ENCODE data around the gene WHAMM. TPM values are rescaled to one million over a fixed set of nuclear protein-coding genes. Genes with fewer than 3 reads are reported as not detected.

Gene WHAMM
- total RNA-seq, 2 donors from 2014 or later = 6.0 to 9.2 TPM

DNA sequence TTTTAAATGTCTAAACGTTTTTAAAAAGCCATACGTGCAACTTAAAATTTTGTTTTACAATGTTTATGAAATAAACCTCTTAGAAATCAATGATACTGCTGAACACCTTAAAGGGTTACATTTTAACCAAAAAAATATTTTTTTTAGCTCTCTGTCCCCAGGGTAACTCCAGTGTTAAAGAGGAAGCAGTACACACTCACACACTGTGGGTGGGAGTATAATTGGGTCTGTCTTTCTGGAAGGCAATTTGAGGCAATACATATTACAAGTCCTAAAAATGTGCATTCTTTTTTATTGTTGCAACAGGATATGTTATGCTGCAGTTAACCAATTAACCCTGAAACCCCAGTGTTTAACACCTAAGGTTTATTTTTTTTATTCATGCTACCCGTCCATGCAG, 34.1 kb downstream of the WHAMM start:
- no peak for ATAC-seq
- 83 to 89% methylated on average over 3 of the region's 3 CpGs for WGBS, 2 donors
- intact Hi-C loops (cut with DNase I) = no loop called here
- no peak for DNase-seq
- Histone ChIP-seq H3K27me3 (no peaks in the 10 kb centered on the region), H3K36me3 (replicated peaks in 1 of 2; ENCODE audit: insufficient read depth in 1 of 2, low read depth in 2 of 2) (peaks cover 0 to 32% of the 10 kb centered on the region in 2 donors), H3K9me3 (no peaks in the 10 kb centered on the region), H3K4me3 (no peak overlapping the region), H3K27ac (no peak overlapping the region), H3K4me1 (peaks cover 5% of the 10 kb centered on the region)
- TF ChIP-seq POLR2A (IDR thresholded peaks at IDR 0.05) = no peak
- TF ChIP-seq, protein P1, sequence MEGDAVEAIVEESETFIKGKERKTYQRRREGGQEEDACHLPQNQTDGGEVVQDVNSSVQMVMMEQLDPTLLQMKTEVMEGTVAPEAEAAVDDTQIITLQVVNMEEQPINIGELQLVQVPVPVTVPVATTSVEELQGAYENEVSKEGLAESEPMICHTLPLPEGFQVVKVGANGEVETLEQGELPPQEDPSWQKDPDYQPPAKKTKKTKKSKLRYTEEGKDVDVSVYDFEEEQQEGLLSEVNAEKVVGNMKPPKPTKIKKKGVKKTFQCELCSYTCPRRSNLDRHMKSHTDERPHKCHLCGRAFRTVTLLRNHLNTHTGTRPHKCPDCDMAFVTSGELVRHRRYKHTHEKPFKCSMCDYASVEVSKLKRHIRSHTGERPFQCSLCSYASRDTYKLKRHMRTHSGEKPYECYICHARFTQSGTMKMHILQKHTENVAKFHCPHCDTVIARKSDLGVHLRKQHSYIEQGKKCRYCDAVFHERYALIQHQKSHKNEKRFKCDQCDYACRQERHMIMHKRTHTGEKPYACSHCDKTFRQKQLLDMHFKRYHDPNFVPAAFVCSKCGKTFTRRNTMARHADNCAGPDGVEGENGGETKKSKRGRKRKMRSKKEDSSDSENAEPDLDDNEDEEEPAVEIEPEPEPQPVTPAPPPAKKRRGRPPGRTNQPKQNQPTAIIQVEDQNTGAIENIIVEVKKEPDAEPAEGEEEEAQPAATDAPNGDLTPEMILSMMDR (IDR thresholded peaks at IDR 0.05) = no peak

DNA sequence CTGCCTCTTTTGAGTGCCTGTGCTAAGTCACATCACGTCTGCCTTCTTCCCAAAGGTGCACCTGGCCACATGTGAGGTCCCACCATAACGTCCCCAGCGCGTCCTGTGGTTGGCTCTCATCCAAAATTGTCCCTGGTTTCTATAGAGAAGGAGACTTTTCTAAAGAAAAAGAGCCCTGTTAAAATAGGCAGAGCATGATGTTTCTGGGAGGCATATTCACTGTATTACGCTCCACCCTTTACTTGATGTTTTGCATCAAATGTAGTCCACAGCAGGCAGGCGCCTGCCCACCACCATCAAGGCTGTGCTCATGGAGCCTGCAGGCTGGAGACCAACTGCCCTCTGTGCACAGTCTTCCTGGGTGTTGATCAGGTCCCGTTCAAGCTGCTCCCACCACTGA, 36.3 kb downstream of the WHAMM start:
- Histone ChIP-seq H3K27ac (no peak overlapping the region), H3K27me3 (no peaks in the 10 kb centered on the region), H3K36me3 (replicated peaks in 1 of 2; ENCODE audit: insufficient read depth in 1 of 2, low read depth in 2 of 2) (peaks cover 0 to 32% of the 10 kb centered on the region in 2 donors), H3K9me3 (no peaks in the 10 kb centered on the region), H3K4me1 (peaks cover 22% of the 10 kb centered on the region), H3K4me3 (no peak overlapping the region)
- TF ChIP-seq POLR2A (IDR thresholded peaks at IDR 0.05) = no peak
- TF ChIP-seq, protein P1 (IDR thresholded peaks at IDR 0.05) = no peak
- WGBS, 2 donors = 67 to 85% methylated on average over 6 to 7 of the region's 7 CpGs
- ATAC-seq (no peak), DNase-seq (no peak)
- intact Hi-C loops (cut with DNase I) = loop anchor here (5.0 kb wide), 1 partner anchor 152 kb away; no protein-coding TSS in a partner anchor

GRCh38 chr15:82846621-82847020, 37.2 kb downstream of the WHAMM start:
- 87 to 93% methylated on average over 4 of the region's 4 CpGs for WGBS, 2 donors
- no peaks in the 10 kb centered on the region for H3K9me3 ChIP-seq
- ATAC-seq (no peak), DNase-seq (peak in 1 of 4 donors; percentile 2)
- TF ChIP-seq POLR2A (IDR thresholded peaks at IDR 0.05) = no peak
- TF ChIP-seq, protein P1 (IDR thresholded peaks at IDR 0.05) = no peak
- H3K27me3 ChIP-seq = no peaks in the 10 kb centered on the region
- intact Hi-C loops (cut with DNase I) = loop anchor here (5.0 kb wide), 1 partner anchor 151 kb away; no protein-coding TSS in a partner anchor
- no peak overlapping the region for H3K4me3 ChIP-seq
- H3K36me3 ChIP-seq (replicated peaks in 1 of 2; ENCODE audit: insufficient read depth in 1 of 2, low read depth in 2 of 2) = peaks cover 0 to 41% of the 10 kb centered on the region in 2 donors
- peaks cover 24% of the 10 kb centered on the region for H3K4me1 ChIP-seq
- H3K27ac ChIP-seq = no peak overlapping the region

DNA sequence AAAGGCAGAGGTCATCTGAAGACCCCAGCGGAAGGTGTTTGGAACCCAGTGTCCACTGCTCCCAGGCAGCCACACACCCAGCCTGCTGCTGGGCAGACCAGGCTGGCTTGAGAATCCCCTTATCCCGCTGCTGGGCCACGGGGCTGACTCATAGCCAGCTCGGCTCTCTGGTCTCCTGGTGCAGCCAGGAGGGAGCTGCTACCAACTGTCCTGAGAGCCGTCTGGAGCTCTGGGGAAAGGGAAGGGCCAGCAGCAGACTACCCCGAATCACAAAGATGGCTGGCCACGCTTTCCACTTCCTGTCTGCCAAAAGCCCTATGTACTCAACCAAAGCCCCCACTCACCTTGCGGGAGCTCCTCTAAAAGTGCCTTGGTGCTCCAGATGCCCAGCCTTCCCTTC, 38.3 kb downstream of the WHAMM start:
- Histone ChIP-seq H3K27me3 (no peaks in the 10 kb centered on the region), H3K4me3 (no peak overlapping the region), H3K27ac (peak overlapping the region in 2 of 4 donors; percentile 66 to 77), H3K9me3 (no peaks in the 10 kb centered on the region), H3K36me3 (replicated peaks in 1 of 2; ENCODE audit: insufficient read depth in 1 of 2, low read depth in 2 of 2) (peaks cover 5 to 49% of the 10 kb centered on the region in 2 donors), H3K4me1 (peaks cover 24% of the 10 kb centered on the region)
- ATAC-seq (no peak), DNase-seq (no peak)
- intact Hi-C loops (cut with DNase I) = loop anchor here (5.0 kb wide), 1 partner anchor 150 kb away; no protein-coding TSS in a partner anchor
- 71 to 73% methylated on average over 4 to 8 of the region's 8 CpGs for WGBS, 2 donors
- no peak for TF ChIP-seq POLR2A (IDR thresholded peaks at IDR 0.05)

DNA sequence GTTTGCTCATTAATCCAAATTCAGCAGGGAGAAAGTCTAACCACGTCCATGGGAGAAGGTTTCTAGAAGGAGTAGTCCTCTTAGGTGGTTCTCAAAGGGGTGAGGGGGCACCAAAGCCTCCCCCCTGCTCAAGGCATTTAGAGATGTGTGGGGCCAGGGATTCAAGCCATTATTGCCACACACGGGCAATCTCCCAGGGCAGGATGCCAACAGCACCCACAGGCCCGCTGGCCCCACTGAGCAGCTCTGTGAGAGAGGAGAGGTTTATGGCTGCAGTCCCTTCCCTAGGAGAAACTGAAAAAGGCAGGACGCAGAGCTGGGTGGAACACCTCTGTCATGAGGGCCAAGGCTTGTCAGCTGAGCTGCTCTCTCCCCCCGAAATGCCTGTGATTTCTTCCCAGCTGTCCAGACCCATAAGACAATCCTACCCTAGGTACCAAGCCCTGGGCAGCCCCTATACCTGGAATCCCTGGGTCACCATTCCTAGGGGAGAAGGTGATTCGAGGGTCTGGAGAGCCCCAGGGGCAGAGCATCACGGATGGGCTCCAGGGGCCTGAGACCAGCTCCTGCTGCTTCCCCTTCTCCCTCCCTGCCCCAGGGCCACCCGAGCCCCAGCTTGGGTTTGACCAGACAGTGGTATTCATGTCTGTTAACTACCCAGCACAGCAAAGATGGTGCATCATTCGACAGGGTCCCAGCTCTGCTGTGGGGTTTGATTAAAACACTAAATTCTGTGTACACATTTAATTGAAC, 39.0 kb downstream of the WHAMM start:
- DNase-seq (peak in 2 of 4 donors; percentile 10 to 39), ATAC-seq (no peak)
- H3K9me3 ChIP-seq = no peaks in the 10 kb centered on the region
- intact Hi-C loops (cut with DNase I) = loop anchor here (5.0 kb wide), 1 partner anchor 149 kb away; no protein-coding TSS in a partner anchor
- TF ChIP-seq, protein P1 (IDR thresholded peaks at IDR 0.05) = no peak
- no peak for TF ChIP-seq POLR2A (IDR thresholded peaks at IDR 0.05)
- peaks cover 24% of the 10 kb centered on the region for H3K4me1 ChIP-seq
- no peak overlapping the region for H3K4me3 ChIP-seq
- peak overlapping the region in 3 of 4 donors; percentile 18 to 77 (median 66) for H3K27ac ChIP-seq
- 59 to 73% methylated on average over 9 of the region's 9 CpGs for WGBS, 2 donors
- H3K36me3 ChIP-seq (replicated peaks in 1 of 2; ENCODE audit: insufficient read depth in 1 of 2, low read depth in 2 of 2) = peaks cover 5 to 52% of the 10 kb centered on the region in 2 donors
- H3K27me3 ChIP-seq = no peaks in the 10 kb centered on the region
